GM12892 (cell line): Measurements from ENCODE around the gene AK9.

Source experiments
- POLR2A ChIP-seq: IDR thresholded peaks from 2 replicates; pipeline ENCODE4 v1.6.1; 2011; ENCODE audit warnings: low read depth, low read length, control low read depth
- POLR2AphosphoS5 ChIP-seq: IDR thresholded peaks from 2 replicates; pipeline ENCODE4 v1.6.1; 2011; ENCODE audit warnings: low read depth, low read length, control low read depth

GRCh38 chr6:109477725-109478124, 213.3 kb downstream of the AK9 start:
- TF ChIP-seq POLR2A (no peak), POLR2AphosphoS5 (no peak)
